HCT116 (cell line): Measurements from ENCODE around the gene MDM2. TPM values are rescaled to one million over a fixed set of nuclear protein-coding genes. Genes with fewer than 3 reads are reported as not detected.

Experiments used
- ATAC-seq: fragments of 200-7000 bp; cut with Tn5 transposase; 2 replicates; pipeline ENCODE4 v1.9.1; 2020; ENCODE audit warnings: mild to moderate bottlenecking, moderate library complexity
- BruUV-seq: library from RNA; stranded (reverse); fragments of 400-500 nt; replicated peaks from 2 replicates; lab custom pipeline; 2021; lab: Mats Ljungman, UMichigan
- CTCF ChIA-PET: fragments of 300-600 bp; sonication (Branson Sonifier 250); formaldehyde crosslinking; loops from one replicate; lab custom pipeline; 2021; ENCODE audit warnings: antibody characterized with exemption; lab: Charles Lee
- POLR2A ChIA-PET: fragments of 300-600, 350-600 bp; sonication (Branson Sonifier 250); formaldehyde crosslinking; loops from one replicate; lab custom pipeline; 2021; ENCODE audit warnings: antibody characterized with exemption; lab: Charles Lee
- RAD21 ChIA-PET, 2 experiments: fragments of 300-600 bp; sonication (Branson Sonifier 250); formaldehyde crosslinking; loops; one replicate each; lab custom pipeline; 2023; ENCODE audit warnings: low total read pairs in 2 of 2; ENCODE audit not compliant: uncharacterized antibody in 2 of 2, unreplicated experiment in 2 of 2, low non-redundant PET in 1 of 2; lab: Charles Lee
- DNase-seq: peaks from one replicate; pipeline ENCODE4 v3.0.0-alpha.2; 2010; ENCODE audit warnings: low read depth, low spot score
- H2AFZ ChIP-seq: fragments of 200-600 bp; shearing (Covaris generic), sonication (generic); 2 replicates; pipeline ENCODE4 v1.6.1; 2017; ENCODE audit warnings: low read depth, mixed run types, mixed read lengths, antibody characterized with exemption, low read length; ENCODE audit not compliant: poor library complexity, severe bottlenecking
- H3K27ac ChIP-seq: 2 replicates; pipeline ENCODE4 v1.5.1; 2012; ENCODE audit warnings: low read depth, low read length
- H3K27me3 ChIP-seq: fragments of 200-600 bp; sonication (generic); 2 replicates; pipeline ENCODE4 v1.6.1; 2016; ENCODE audit warnings: mixed run types, low read length, mixed read lengths; ENCODE audit not compliant: insufficient read depth
- H3K36me3 ChIP-seq, 2 experiments: fragments of 200-500 bp in 1 of 2; fragments of 200-600 bp in 1 of 2; sonication (Bioruptor generic) in 1 of 2; sonication (generic) in 1 of 2; 2 replicates each; pipeline versions ENCODE4 v1.5.1 to v1.6.1; 2014 to 2016; ENCODE audit warnings: low read length in 2 of 2, inconsistent platforms in 1 of 2, mixed read lengths in 1 of 2, mixed run types in 1 of 2; ENCODE audit not compliant: insufficient read depth in 2 of 2, control insufficient read depth in 1 of 2
- H3K4me1 ChIP-seq, 2 experiments: fragments of 200-600 bp in 1 of 2; sonication (generic) in 1 of 2; 2 replicates each; pipeline versions ENCODE4 v1.5.1 to v1.6.1; 2012 to 2017; ENCODE audit warnings: low read length in 2 of 2, inconsistent platforms in 1 of 2, mild to moderate bottlenecking in 1 of 2, mixed read lengths in 1 of 2, mixed run types in 1 of 2, moderate library complexity in 1 of 2; ENCODE audit not compliant: insufficient read depth in 2 of 2, control insufficient read depth in 1 of 2
- H3K4me2 ChIP-seq: fragments of 200-600 bp; sonication (generic); 2 replicates; pipeline ENCODE4 v1.6.1; 2017; ENCODE audit warnings: mixed run types, low read length, mixed read lengths
- H3K4me3 ChIP-seq, 2 experiments: fragments of 200-600 bp in 1 of 2; sonication (generic) in 1 of 2; replicated peaks in 1 of 2; 2 replicates each; pipeline ENCODE4 v1.5.1; 2011 to 2016; ENCODE audit warnings: low read length in 2 of 2, control low read depth in 1 of 2, low read depth in 1 of 2, mild to moderate bottlenecking in 1 of 2, mixed read lengths in 1 of 2, mixed run types in 1 of 2
- H3K79me2 ChIP-seq: fragments of 200-600 bp; sonication (generic); 2 replicates; pipeline ENCODE4 v1.6.1; 2017; ENCODE audit warnings: mild to moderate bottlenecking, mixed run types, low read length, moderate library complexity, mixed read lengths; ENCODE audit not compliant: insufficient read depth
- H3K9ac ChIP-seq: fragments of 200-600 bp; sonication (generic); 2 replicates; pipeline ENCODE4 v1.6.1; 2016; ENCODE audit warnings: low read length, mixed read lengths
- H3K9me2 ChIP-seq: fragments of 200-600 bp; sonication (generic), shearing (Covaris generic); 2 replicates; pipeline ENCODE4 v1.6.1; 2017; ENCODE audit warnings: mixed run types, mild to moderate bottlenecking, moderate library complexity; ENCODE audit not compliant: insufficient read depth
- H3K9me3 ChIP-seq, 2 experiments: fragments of 200-500 bp in 1 of 2; fragments of 200-600 bp in 1 of 2; sonication (Bioruptor generic) in 1 of 2; sonication (generic) in 1 of 2; 2 replicates each; pipeline ENCODE4 v1.6.1; 2014 to 2017; ENCODE audit warnings: low read length in 2 of 2, mixed read lengths in 2 of 2, inconsistent platforms in 1 of 2, low read depth in 1 of 2, mild to moderate bottlenecking in 1 of 2, mixed run types in 1 of 2, moderate library complexity in 1 of 2; ENCODE audit not compliant: control insufficient read depth in 1 of 2, insufficient read depth in 1 of 2
- H4K20me1 ChIP-seq: fragments of 200-600 bp; sonication (generic), shearing (Covaris generic); 2 replicates; pipeline ENCODE4 v1.6.1; 2017; ENCODE audit warnings: mixed run types, mild to moderate bottlenecking, moderate library complexity; ENCODE audit not compliant: insufficient read depth
- CBX3 ChIP-seq: IDR thresholded peaks from 2 replicates; pipeline ENCODE4 v1.6.1; 2012; ENCODE audit warnings: low read depth
- CEBPB ChIP-seq: IDR thresholded peaks from 2 replicates; pipeline ENCODE4 v1.6.1; 2012; ENCODE audit warnings: low read depth
- ELF1 ChIP-seq: IDR thresholded peaks from 2 replicates; pipeline ENCODE4 v1.6.1; 2012; ENCODE audit warnings: low read depth, borderline replicate concordance
- EZH2 ChIP-seq: fragments of 200-600 bp; sonication (generic); IDR thresholded peaks from 2 replicates; pipeline ENCODE4 v1.6.1; 2017; ENCODE audit warnings: antibody characterized with exemption, mixed run types
- EZH2phosphoT487 ChIP-seq: fragments of 200-600 bp; IDR thresholded peaks from 2 replicates; pipeline ENCODE4 v1.6.1; 2018; ENCODE audit warnings: antibody characterized with exemption, borderline replicate concordance
- FOSL1 ChIP-seq: IDR thresholded peaks from 2 replicates; pipeline ENCODE4 v1.6.1; 2012; ENCODE audit warnings: low read depth
- REST ChIP-seq: IDR thresholded peaks from 2 replicates; pipeline ENCODE4 v1.6.1; 2012; ENCODE audit warnings: low read depth
- SIN3A ChIP-seq: IDR thresholded peaks from 2 replicates; pipeline ENCODE4 v1.6.1; 2012; ENCODE audit warnings: low read depth
- SP1 ChIP-seq: IDR thresholded peaks from 2 replicates; pipeline ENCODE4 v1.6.1; 2012; ENCODE audit warnings: low read depth
- SRF ChIP-seq: IDR thresholded peaks from 2 replicates; pipeline ENCODE4 v1.6.1; 2012; ENCODE audit warnings: low read depth
- TCF7L2 ChIP-seq: IDR thresholded peaks from 2 replicates; pipeline ENCODE4 v1.7.0; 2011; ENCODE audit warnings: borderline replicate concordance, inconsistent platforms; ENCODE audit not compliant: insufficient read depth, insufficient read length; ENCODE audit errors: extremely low read depth
- YY1 ChIP-seq: IDR thresholded peaks from 2 replicates; pipeline ENCODE4 v1.6.1; 2011; ENCODE audit warnings: low read length, low read depth, moderate library complexity, mild to moderate bottlenecking; ENCODE audit not compliant: insufficient replicate concordance; ENCODE audit errors: extremely low read depth
- ZNF274 ChIP-seq: fragments of 200-500 bp; sonication (Bioruptor generic); IDR thresholded peaks from 2 replicates; pipeline ENCODE4 v1.6.1; 2014; ENCODE audit warnings: mild to moderate bottlenecking, low read depth, low read length, inconsistent platforms
- intact Hi-C: fragments of 100-400 bp; cut with micrococcal nuclease; formaldehyde crosslinking; loops from 2 replicates; pipeline ENCODE4 v1.10.0; 2022
- total RNA-seq: library from RNA; stranded (reverse); gene quantifications from one replicate; pipeline ENCODE4 v1.2.1, GENCODE V29; 2021; ENCODE audit not compliant: unreplicated experiment

MDM2 gene
- total RNA-seq, 1 experiment from 2014 or later, result 170 TPM

- Histone ChIP-seq H3K36me3 (no peaks in the 10 kb centered on the region), H2AFZ (no peak overlapping the region), H3K9me2 (no peaks in the 10 kb centered on the region), H3K4me2 (no peak overlapping the region), H3K4me3 (no peak overlapping the region), H3K4me1 (no peaks in the 10 kb centered on the region), H3K27ac (no peak overlapping the region), H3K9ac (no peak overlapping the region), H3K9me3 (no peaks in the 10 kb centered on the region), H4K20me1 (no peaks in the 10 kb centered on the region), H3K27me3 (no peaks in the 10 kb centered on the region), H3K79me2 (no peaks in the 10 kb centered on the region)
- intact Hi-C loops, result no loop called here
- no peak for TF ChIP-seq SIN3A
- no peak for TF ChIP-seq FOSL1
- no peak for TF ChIP-seq EZH2
- no peak for TF ChIP-seq EZH2phosphoT487
- TF ChIP-seq REST, result no peak
- no peak for TF ChIP-seq SP1
- no peak for TF ChIP-seq ZNF274
- TF ChIP-seq SRF, result no peak
- TF ChIP-seq YY1, result no peak
- TF ChIP-seq TCF7L2, result no peak
- TF ChIP-seq ELF1, result no peak
- no peak for TF ChIP-seq CEBPB
- TF ChIP-seq CBX3, result no peak
- CTCF ChIA-PET, result no interaction called here
- RAD21 ChIA-PET, result no interaction called here
- POLR2A ChIA-PET, result no interaction called here
- ATAC-seq (no peak), DNase-seq (no peak)
- no TSS peak for BruUV-seq
Measured at GRCh38 chr12:68891141-68891540, 83.2 kb downstream of the MDM2 start.
